Testis (tissue), 3 donors: ENCODE results near the gene EXOC6. TPM values are rescaled to one million over a fixed set of nuclear protein-coding genes. Genes with fewer than 3 reads are reported as not detected.

ENCODE experiments used
- DNase-seq: peaks from one replicate; pipeline ENCODE4 v3.0.0-alpha.2; 2019
- H3K27ac ChIP-seq, 2 donors: fragments of 200-600 bp; sonication (generic); one replicate each; pipeline ENCODE4 v1.5.1; 2019
- H3K27me3 ChIP-seq: fragments of 200-600 bp; sonication (generic); one replicate; pipeline ENCODE4 v1.5.1; 2019
- H3K36me3 ChIP-seq: fragments of 200-600 bp; sonication (generic); one replicate; pipeline ENCODE4 v1.5.1; 2017; ENCODE audit warnings: low read depth; ENCODE audit errors: missing control alignments
- H3K4me1 ChIP-seq: fragments of 200-600 bp; sonication (generic); one replicate; pipeline ENCODE4 v1.5.1; 2019
- H3K4me3 ChIP-seq, 2 donors: fragments of 200-600 bp; sonication (generic); one replicate each; pipeline ENCODE4 v1.5.1; 2017 to 2019
- H3K9me3 ChIP-seq: fragments of 200-600 bp; sonication (generic); one replicate; pipeline ENCODE4 v1.5.1; 2017
- CTCF ChIP-seq, 3 experiments: fragments of 450-650 bp in 2 of 3; fragments of 200-600 bp in 1 of 3; sonication (generic) in 1 of 3; IDR thresholded peaks; one replicate each; pipeline ENCODE4 v1.5.1; 2016 to 2019; ENCODE audit warnings: antibody characterized with exemption in 3 of 3, mild to moderate bottlenecking in 2 of 3, moderate library complexity in 1 of 3
- POLR2A ChIP-seq: fragments of 450-650 bp; IDR thresholded peaks from one replicate; pipeline ENCODE4 v1.6.1; 2017; ENCODE audit warnings: antibody characterized with exemption, mild to moderate bottlenecking, moderate library complexity
- WGBS, 2 donors: methylation state at CpG; one replicate each; pipeline ENCODE4 v1.1.5; 2018; 5-methylcytosine and 5-hydroxymethylcytosine counted together
- intact Hi-C: fragments of 100-400 bp; cut with DNase I; formaldehyde crosslinking; loops from one replicate; pipeline ENCODE4 v1.15.1; 2023; ENCODE audit warnings: low total_unique reads
- polyA plus RNA-seq: library from polyadenylated mRNA; stranded (reverse); fragments of 350-450 nt; fragmentation: Illumina TruSeq; extraction: RNeasy Lipid Tissue Mini Kit (QIAGEN cat#74804); gene quantifications from one replicate; pipeline ENCODE4 v1.2.3, GENCODE V29; 2014; ENCODE audit warnings: low read depth, low replicate concordance; ENCODE audit not compliant: insufficient read depth
- total RNA-seq, 2 donors: library from RNA; depleted of rRNA; stranded (reverse); fragments of >200 nt; gene quantifications; one replicate each; pipeline ENCODE4 v1.2.3, GENCODE V29; 2016

The EXOC6 gene
- total and polyA plus RNA-seq, 3 donors from 2014 or later: 13.3 to 38.5 (median 28.0) TPM

GRCh38 chr10:93091960-93092359, 243.6 kb downstream of the EXOC6 start:
- intact Hi-C loops: no loop called here
- WGBS, 2 donors: 84 to 95% methylated on average over 3 of the region's 3 CpGs
- Histone ChIP-seq H3K4me1 (no peaks in the 10 kb centered on the region), H3K27me3 (no peaks in the 10 kb centered on the region), H3K36me3 (no peaks in the 10 kb centered on the region), H3K4me3 (no peak overlapping the region), H3K27ac (no peak overlapping the region), H3K9me3 (no peaks in the 10 kb centered on the region)
- DNase-seq: no peak
- no peak for TF ChIP-seq POLR2A
- TF ChIP-seq CTCF (IDR thresholded peaks at IDR 0.05): no peak

GRCh38 chr10:93095225-93095624, 246.9 kb downstream of the EXOC6 start:
- no peaks in the 10 kb centered on the region for H3K9me3 ChIP-seq
- H3K36me3 ChIP-seq: no peaks in the 10 kb centered on the region
- no peaks in the 10 kb centered on the region for H3K4me1 ChIP-seq
- no peak overlapping the region for H3K4me3 ChIP-seq
- intact Hi-C loops: no loop called here
- TF ChIP-seq CTCF (IDR thresholded peaks at IDR 0.05) (no peak), POLR2A (no peak)
- 73 to 100% methylated on average over 1 of the region's 1 CpG for WGBS, 2 donors
- no peak overlapping the region for H3K27ac ChIP-seq
- H3K27me3 ChIP-seq: no peaks in the 10 kb centered on the region
- no peak for DNase-seq

- Histone ChIP-seq H3K27ac (no peak overlapping the region), H3K27me3 (no peaks in the 10 kb centered on the region), H3K9me3 (no peaks in the 10 kb centered on the region), H3K36me3 (no peaks in the 10 kb centered on the region), H3K4me3 (no peak overlapping the region), H3K4me1 (no peaks in the 10 kb centered on the region)
- DNase-seq: no peak
- TF ChIP-seq POLR2A: no peak
- TF ChIP-seq CTCF (IDR thresholded peaks at IDR 0.05): no peak
- intact Hi-C loops: no loop called here
- WGBS, 2 donors: 65 to 83% methylated on average over 5 of the region's 5 CpGs
Measured at GRCh38 chr10:93096901-93097300, 248.6 kb downstream of the EXOC6 start.

GRCh38 chr10:93097386-93097785, 249.1 kb downstream of the EXOC6 start:
- Histone ChIP-seq H3K4me3 (no peak overlapping the region), H3K4me1 (no peaks in the 10 kb centered on the region), H3K27me3 (no peaks in the 10 kb centered on the region), H3K27ac (no peak overlapping the region), H3K9me3 (no peaks in the 10 kb centered on the region), H3K36me3 (no peaks in the 10 kb centered on the region)
- no peak for DNase-seq
- TF ChIP-seq POLR2A: no peak
- TF ChIP-seq CTCF (IDR thresholded peaks at IDR 0.05): no peak
- 61 to 66% methylated on average over 8 to 9 of the region's 9 CpGs for WGBS, 2 donors
- intact Hi-C loops: no loop called here

- Histone ChIP-seq H3K27me3 (no peaks in the 10 kb centered on the region), H3K36me3 (no peaks in the 10 kb centered on the region), H3K9me3 (no peaks in the 10 kb centered on the region), H3K27ac (no peak overlapping the region), H3K4me3 (no peak overlapping the region), H3K4me1 (no peaks in the 10 kb centered on the region)
- 94 to 99% methylated on average over 3 of the region's 3 CpGs for WGBS, 2 donors
- intact Hi-C loops: no loop called here
- no peak for DNase-seq
- no peak for TF ChIP-seq POLR2A
- TF ChIP-seq CTCF (IDR thresholded peaks at IDR 0.05): no peak
Measured at GRCh38 chr10:93098816-93099215, 250.5 kb downstream of the EXOC6 start.
